ENCODE results near the gene MSI2. TPM values are rescaled to one million over a fixed set of nuclear protein-coding genes. Genes with fewer than 3 reads are reported as not detected.

The MSI2 gene
- total and polyA plus RNA-seq, 2 donors (not counting 1 experiment from before 2014, with no cell fraction given), result 16.1 to 196 TPM

- H3K27me3 ChIP-seq (replicated peaks in 1 of 4; ENCODE audit: control extremely low read depth in 1 of 4, control insufficient read depth in 3 of 4, insufficient read depth in 4 of 4, low read length in 3 of 4), result no peaks in the 10 kb centered on the region
- peak overlapping the region; percentile 46 for H2AFZ ChIP-seq (ENCODE audit: insufficient read depth, low read depth, low read length, poor library complexity, severe bottlenecking)
- TF ChIP-seq EZH2 (IDR thresholded peaks at IDR 0.05; ENCODE audit: borderline replicate concordance, insufficient read depth, low read depth, low read length, poor library complexity, severe bottlenecking), result no peak
- TF ChIP-seq, protein P1, sequence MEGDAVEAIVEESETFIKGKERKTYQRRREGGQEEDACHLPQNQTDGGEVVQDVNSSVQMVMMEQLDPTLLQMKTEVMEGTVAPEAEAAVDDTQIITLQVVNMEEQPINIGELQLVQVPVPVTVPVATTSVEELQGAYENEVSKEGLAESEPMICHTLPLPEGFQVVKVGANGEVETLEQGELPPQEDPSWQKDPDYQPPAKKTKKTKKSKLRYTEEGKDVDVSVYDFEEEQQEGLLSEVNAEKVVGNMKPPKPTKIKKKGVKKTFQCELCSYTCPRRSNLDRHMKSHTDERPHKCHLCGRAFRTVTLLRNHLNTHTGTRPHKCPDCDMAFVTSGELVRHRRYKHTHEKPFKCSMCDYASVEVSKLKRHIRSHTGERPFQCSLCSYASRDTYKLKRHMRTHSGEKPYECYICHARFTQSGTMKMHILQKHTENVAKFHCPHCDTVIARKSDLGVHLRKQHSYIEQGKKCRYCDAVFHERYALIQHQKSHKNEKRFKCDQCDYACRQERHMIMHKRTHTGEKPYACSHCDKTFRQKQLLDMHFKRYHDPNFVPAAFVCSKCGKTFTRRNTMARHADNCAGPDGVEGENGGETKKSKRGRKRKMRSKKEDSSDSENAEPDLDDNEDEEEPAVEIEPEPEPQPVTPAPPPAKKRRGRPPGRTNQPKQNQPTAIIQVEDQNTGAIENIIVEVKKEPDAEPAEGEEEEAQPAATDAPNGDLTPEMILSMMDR (IDR thresholded peaks at IDR 0.05), result no peak
- ChIA-PET CTCF (interaction anchor here (0.6 to 4.1 kb wide), 13 partner anchors 21 to 356 kb away, joined by 3 to 85 read pairs (median 6); no protein-coding TSS in a partner anchor), POLR2A (interaction anchor here (1.0 kb wide), 1 partner anchor 43 kb away, joined by 3 read pairs; no protein-coding TSS in a partner anchor)
- peak overlapping the region; percentile 58 for H3K4me2 ChIP-seq (replicated peaks; ENCODE audit: low read depth, low read length, poor library complexity, severe bottlenecking)
- H3K79me2 ChIP-seq (ENCODE audit: control insufficient read depth, insufficient read depth, low read length), result peaks cover 4% of the 10 kb centered on the region
- Mint-ChIP-seq H3K4me1 (peaks cover 46% of the 10 kb centered on the region), H3K27me3 (no peaks in the 10 kb centered on the region), H3K9me3 (ENCODE audit: insufficient read depth) (peaks cover 2% of the 10 kb centered on the region), H3K27ac (peak overlapping the region; percentile 73), H3K4me3 (peak overlapping the region; percentile 24)
- DNase-seq (peak; percentile 72), ATAC-seq (ENCODE audit: low read depth) (no peak)
- H3K9me3 ChIP-seq (ENCODE audit: control extremely low read depth in 1 of 3, control insufficient read depth in 2 of 3, insufficient read depth in 1 of 3, low read length in 2 of 3), result peaks cover 0 to 12% (median 8%) of the 10 kb centered on the region in 3 donors
- H3K9ac ChIP-seq (ENCODE audit: low read length), result no peak overlapping the region
- no peaks in the 10 kb centered on the region for H4K20me1 ChIP-seq (ENCODE audit: control insufficient read depth, insufficient read depth, low read length, poor library complexity, severe bottlenecking)
- peak overlapping the region in 1 of 2 donors; percentile 32 for H3K27ac ChIP-seq (ENCODE audit: low read length in 2 of 2)
- peaks cover 37 to 42% of the 10 kb centered on the region in 2 donors for H3K4me1 ChIP-seq (ENCODE audit: control insufficient read depth in 2 of 2, insufficient read depth in 2 of 2, low read length in 2 of 2)
- intact Hi-C loops (cut with micrococcal nuclease), result loop anchor here (5.0 kb wide), 1 partner anchor 342 kb away; the partner anchor contains the start of gene MSI2
- 42% methylated on average over 5 of the region's 8 CpGs for WGBS (ENCODE audit: insufficient coverage)
- H3K4me3 ChIP-seq (ENCODE audit: control extremely low read depth in 1 of 5, extremely low read depth in 1 of 5, insufficient read depth in 1 of 5, low read depth in 2 of 5, low read length in 4 of 5), result no peak overlapping the region
- no peaks in the 10 kb centered on the region for H3K36me3 ChIP-seq (replicated peaks in 1 of 2; ENCODE audit: control extremely low read depth in 1 of 2, control insufficient read depth in 1 of 2, extremely low read depth in 1 of 2, insufficient read depth in 2 of 2, low read length in 1 of 2)
These were observed 343.1 kb downstream of the MSI2 start for GRCh38 chr17:57599271-57600045.

DNA sequence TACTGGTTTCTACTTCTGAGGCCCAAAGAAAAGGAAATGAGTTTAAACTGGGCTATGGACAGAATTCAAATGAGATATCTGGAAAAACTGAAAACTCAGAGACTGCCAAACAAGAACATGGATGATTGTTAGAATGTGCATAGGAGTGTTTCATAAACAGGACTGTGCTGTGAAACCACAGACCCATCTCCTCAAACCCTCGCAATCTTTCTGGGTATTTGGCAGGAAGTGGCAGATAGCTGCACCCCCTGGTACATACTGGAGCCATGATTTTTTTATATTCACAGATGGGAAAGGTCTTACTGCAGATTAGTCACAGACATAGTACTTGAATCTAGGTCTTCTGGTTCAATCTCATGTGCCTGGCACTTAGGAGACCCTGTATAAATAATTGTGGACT lies 343.8 kb downstream of the MSI2 start:
- Histone ChIP-seq H2AFZ (ENCODE audit: insufficient read depth, low read depth, low read length, poor library complexity, severe bottlenecking) (no peak overlapping the region), H3K9me3 (ENCODE audit: control extremely low read depth in 1 of 3, control insufficient read depth in 2 of 3, insufficient read depth in 1 of 3, low read length in 2 of 3) (peaks cover 0 to 8% (median 3%) of the 10 kb centered on the region in 3 donors), H4K20me1 (ENCODE audit: control insufficient read depth, insufficient read depth, low read length, poor library complexity, severe bottlenecking) (no peaks in the 10 kb centered on the region), H3K9ac (ENCODE audit: low read length) (no peak overlapping the region), H3K4me2 (replicated peaks; ENCODE audit: low read depth, low read length, poor library complexity, severe bottlenecking) (peak overlapping the region; percentile 58), H3K27me3 (replicated peaks in 1 of 4; ENCODE audit: control extremely low read depth in 1 of 4, control insufficient read depth in 3 of 4, insufficient read depth in 4 of 4, low read length in 3 of 4) (no peaks in the 10 kb centered on the region), H3K79me2 (ENCODE audit: control insufficient read depth, insufficient read depth, low read length) (peaks cover 4% of the 10 kb centered on the region), H3K27ac (ENCODE audit: low read length in 2 of 2) (no peak overlapping the region), H3K4me1 (ENCODE audit: control insufficient read depth in 2 of 2, insufficient read depth in 2 of 2, low read length in 2 of 2) (peaks cover 43 to 48% of the 10 kb centered on the region in 2 donors), H3K36me3 (replicated peaks in 1 of 2; ENCODE audit: control extremely low read depth in 1 of 2, control insufficient read depth in 1 of 2, extremely low read depth in 1 of 2, insufficient read depth in 2 of 2, low read length in 1 of 2) (no peaks in the 10 kb centered on the region), H3K4me3 (ENCODE audit: control extremely low read depth in 1 of 5, extremely low read depth in 1 of 5, insufficient read depth in 1 of 5, low read depth in 2 of 5, low read length in 4 of 5) (no peak overlapping the region)
- no CpG with 5 or more reads among the region's 1 CpG for WGBS (ENCODE audit: insufficient coverage)
- peaks cover under 1% of the 10 kb centered on the region for H3K9me3 Mint-ChIP-seq (ENCODE audit: insufficient read depth)
- no peak overlapping the region for H3K27ac Mint-ChIP-seq
- H3K4me1 Mint-ChIP-seq, result peaks cover 52% of the 10 kb centered on the region
- POLR2A ChIA-PET, result interaction anchor here (1.0 kb wide), 1 partner anchor 43 kb away, joined by 3 read pairs; no protein-coding TSS in a partner anchor
- intact Hi-C loops (cut with micrococcal nuclease), result loop anchor here (5.0 kb wide), 1 partner anchor 343 kb away; the partner anchor contains the start of gene MSI2
- DNase-seq, result no peak
- no peak overlapping the region for H3K4me3 Mint-ChIP-seq
- no peak for TF ChIP-seq EZH2 (IDR thresholded peaks at IDR 0.05; ENCODE audit: borderline replicate concordance, insufficient read depth, low read depth, low read length, poor library complexity, severe bottlenecking)
- TF ChIP-seq, protein P1 (IDR thresholded peaks at IDR 0.05), result no peak
- no peak for ATAC-seq (ENCODE audit: low read depth)
- H3K27me3 Mint-ChIP-seq, result no peaks in the 10 kb centered on the region
- CTCF ChIA-PET, result interaction anchor here (1.1 to 4.1 kb wide), 7 partner anchors 23 to 357 kb away, joined by 3 to 85 read pairs (median 26); no protein-coding TSS in a partner anchor

Data from B cell (primary cell).